Activated CD4-positive, alpha-beta T cell treated with anti-CD3 and anti-CD28 coated beads for 36 hours (primary cell): ENCODE measurements around the gene PTPRK. TPM values are rescaled to one million over a fixed set of nuclear protein-coding genes. Genes with fewer than 3 reads are reported as not detected.

ENCODE experiments used
- ATAC-seq: fragments of 200-7000 bp; cut with Tn5 transposase; one replicate; pipeline ENCODE4 v1.10.0; 2021; ENCODE audit warnings: mild to moderate bottlenecking, moderate library complexity
- CTCF ChIA-PET: fragments of 350-600 bp; sonication (Branson Sonifier 250); formaldehyde crosslinking; loops from one replicate; lab custom pipeline; 2021; ENCODE audit warnings: antibody characterized with exemption; lab: Charles Lee
- POLR2A ChIA-PET: fragments of 350-600 bp; sonication (Branson Sonifier 250); formaldehyde crosslinking; loops from one replicate; lab custom pipeline; 2021; ENCODE audit warnings: antibody characterized with exemption, inconsistent platforms; lab: Charles Lee
- DNase-seq: peaks from one replicate; pipeline ENCODE4 v3.0.0-alpha.2; 2020
- H3K27ac Mint-ChIP-seq: one replicate; pipeline ENCODE4 v1.8.0; 2021; ENCODE audit warnings: mixed read lengths
- H3K27me3 Mint-ChIP-seq: one replicate; pipeline ENCODE4 v1.8.0; 2021; ENCODE audit warnings: mixed read lengths
- H3K36me3 Mint-ChIP-seq: one replicate; pipeline ENCODE4 v1.8.0; 2021; ENCODE audit warnings: low read depth, mixed read lengths
- H3K4me1 Mint-ChIP-seq: one replicate; pipeline ENCODE4 v1.8.0; 2021; ENCODE audit warnings: mixed read lengths
- H3K4me3 Mint-ChIP-seq: one replicate; pipeline ENCODE4 v1.8.0; 2021; ENCODE audit warnings: mild to moderate bottlenecking, moderate library complexity, mixed read lengths
- H3K9me3 Mint-ChIP-seq: one replicate; pipeline ENCODE4 v1.8.0; 2021; ENCODE audit warnings: low read depth, mixed read lengths
- intact Hi-C, 2 experiments: fragments of 100-400 bp; cut with DNase I in 1 of 2; cut with micrococcal nuclease in 1 of 2; formaldehyde crosslinking; loops; one replicate each; pipeline versions ENCODE4 v1.14.2 to v1.15.1; 2022 to 2024; cut with DNase I, micrococcal nuclease
- total RNA-seq, 2 experiments: library from RNA; stranded (reverse); gene quantifications; one replicate each; pipeline ENCODE4 v1.2.3, GENCODE V29; 2021

PTPRK gene
- total RNA-seq, 2 experiments from 2014 or later, result 4.1 to 5.0 TPM

DNA sequence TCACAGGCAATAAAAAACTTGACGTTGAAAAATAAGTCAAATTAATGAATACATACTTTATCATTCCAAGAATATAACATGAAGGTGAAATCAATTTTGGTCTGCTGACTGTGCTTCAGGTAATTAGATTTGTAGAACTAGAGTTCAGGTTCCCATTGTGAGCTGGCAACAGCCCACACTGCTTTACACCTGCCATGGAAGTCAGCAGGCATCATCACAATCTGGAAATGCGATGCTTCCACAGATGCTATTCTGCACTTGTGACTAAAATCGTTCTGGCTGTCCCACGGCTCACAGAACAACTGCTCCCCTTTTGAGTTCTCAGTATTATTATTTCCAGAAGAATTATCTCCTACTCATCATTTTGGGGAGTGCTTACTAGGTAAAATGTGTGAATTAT lies 556.9 kb downstream of the PTPRK start:
- DNase-seq (no peak), ATAC-seq (no peak)
- no peaks in the 10 kb centered on the region for H3K27me3 Mint-ChIP-seq
- no peak overlapping the region for H3K4me3 Mint-ChIP-seq
- H3K36me3 Mint-ChIP-seq, result peaks cover 6% of the 10 kb centered on the region
- intact Hi-C loops, result no loop called here
- POLR2A ChIA-PET, result no interaction called here
- CTCF ChIA-PET, result interaction anchor here (1.2 kb wide), 1 partner anchor 12 kb away, joined by 6 read pairs; no protein-coding TSS in a partner anchor
- no peak overlapping the region for H3K27ac Mint-ChIP-seq
- peaks cover 11% of the 10 kb centered on the region for H3K9me3 Mint-ChIP-seq
- H3K4me1 Mint-ChIP-seq, result peaks cover 13% of the 10 kb centered on the region

DNA sequence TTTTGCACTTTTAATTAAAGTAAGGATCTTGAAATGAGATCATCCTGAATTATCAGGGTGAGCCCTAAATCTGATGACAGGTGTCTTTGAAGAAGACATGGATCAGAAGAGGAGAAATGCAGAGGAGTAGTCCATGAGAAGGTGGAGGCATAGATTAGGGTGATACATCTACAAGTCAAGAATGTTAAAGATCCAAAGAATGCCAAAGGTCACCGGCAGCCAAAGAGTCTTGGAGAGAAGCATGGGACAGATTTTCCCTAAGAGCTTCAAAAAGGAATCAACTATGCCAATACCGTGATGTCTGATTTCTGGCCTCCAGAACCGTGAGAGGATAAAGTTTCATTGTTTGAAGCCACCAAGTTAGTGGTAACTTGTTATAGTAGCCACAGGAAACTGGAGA lies 560.5 kb downstream of the PTPRK start:
- POLR2A ChIA-PET, result no interaction called here
- Mint-ChIP-seq H3K4me1 (peaks cover 7% of the 10 kb centered on the region), H3K27me3 (no peaks in the 10 kb centered on the region), H3K9me3 (peaks cover 3% of the 10 kb centered on the region), H3K27ac (no peak overlapping the region), H3K36me3 (peaks cover 2% of the 10 kb centered on the region), H3K4me3 (no peak overlapping the region)
- intact Hi-C loops, result no loop called here
- CTCF ChIA-PET, result no interaction called here
- DNase-seq, result no peak
- ATAC-seq, result no peak

DNA sequence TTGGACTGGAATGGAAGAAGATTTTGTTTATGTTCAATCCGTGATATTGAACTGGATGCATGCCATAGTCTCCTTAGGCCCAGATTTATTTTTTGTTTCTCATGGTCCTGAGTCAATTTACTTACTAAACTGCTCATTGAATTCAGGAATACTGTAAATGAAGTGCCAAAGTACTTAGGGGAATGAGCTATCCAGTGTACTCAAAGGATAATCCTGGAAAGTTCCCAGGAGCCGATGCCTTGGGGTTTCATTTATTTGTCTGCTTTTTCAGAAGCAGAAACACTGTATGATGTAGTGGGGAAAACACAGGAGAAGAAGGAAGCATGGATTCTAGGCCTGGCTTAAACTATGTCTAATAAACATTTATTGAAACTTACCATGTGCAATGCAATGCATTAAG lies 563.4 kb downstream of the PTPRK start:
- Mint-ChIP-seq H3K4me3 (no peak overlapping the region), H3K27me3 (no peaks in the 10 kb centered on the region), H3K27ac (no peak overlapping the region), H3K36me3 (peaks cover 5% of the 10 kb centered on the region), H3K9me3 (peaks cover 3% of the 10 kb centered on the region), H3K4me1 (peaks cover 27% of the 10 kb centered on the region)
- intact Hi-C loops, result no loop called here
- POLR2A ChIA-PET, result no interaction called here
- CTCF ChIA-PET, result interaction anchor here (1.1 to 2.1 kb wide), 2 partner anchors 12 to 22 kb away, joined by 3 to 5 read pairs; no protein-coding TSS in a partner anchor
- ATAC-seq, result no peak
- DNase-seq, result no peak

DNA sequence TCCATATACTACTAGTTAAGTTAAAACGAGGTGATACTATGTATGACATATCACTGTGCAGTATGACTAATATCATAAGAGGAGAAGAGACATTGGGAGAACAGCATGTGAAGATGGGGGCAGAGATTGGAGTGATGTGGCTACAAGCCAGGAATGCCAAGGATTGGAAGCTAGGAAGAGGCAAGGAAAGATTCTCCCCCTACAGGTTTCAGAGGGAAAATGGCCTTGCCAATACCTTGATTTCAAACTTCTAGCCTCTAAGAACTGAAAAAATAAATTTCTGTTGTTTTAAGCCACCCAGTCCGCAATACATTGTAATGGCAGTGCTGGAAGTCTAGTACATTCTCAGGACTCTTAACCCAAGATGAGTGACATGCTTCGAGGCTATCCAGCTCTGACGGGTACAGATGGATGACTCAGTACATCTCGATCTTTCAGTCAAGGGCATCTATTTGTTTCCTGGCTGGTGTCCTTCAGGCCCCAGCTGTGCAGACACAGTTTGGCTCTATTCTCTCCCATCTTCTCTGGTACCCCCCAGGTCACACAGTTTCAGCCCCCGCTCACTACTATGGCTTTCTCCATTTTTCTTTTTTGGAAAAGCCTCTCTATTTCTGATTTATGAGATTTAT lies 564.0 kb downstream of the PTPRK start:
- CTCF ChIA-PET, result interaction anchor here (1.1 to 2.1 kb wide), 2 partner anchors 13 to 22 kb away, joined by 3 to 5 read pairs; no protein-coding TSS in a partner anchor
- POLR2A ChIA-PET, result no interaction called here
- H3K27ac Mint-ChIP-seq, result no peak overlapping the region
- no peak overlapping the region for H3K4me3 Mint-ChIP-seq
- intact Hi-C loops, result no loop called here
- H3K9me3 Mint-ChIP-seq, result peaks cover 1% of the 10 kb centered on the region
- peaks cover 3% of the 10 kb centered on the region for H3K36me3 Mint-ChIP-seq
- ATAC-seq (no peak), DNase-seq (no peak)
- peaks cover 33% of the 10 kb centered on the region for H3K4me1 Mint-ChIP-seq
- no peaks in the 10 kb centered on the region for H3K27me3 Mint-ChIP-seq

DNA sequence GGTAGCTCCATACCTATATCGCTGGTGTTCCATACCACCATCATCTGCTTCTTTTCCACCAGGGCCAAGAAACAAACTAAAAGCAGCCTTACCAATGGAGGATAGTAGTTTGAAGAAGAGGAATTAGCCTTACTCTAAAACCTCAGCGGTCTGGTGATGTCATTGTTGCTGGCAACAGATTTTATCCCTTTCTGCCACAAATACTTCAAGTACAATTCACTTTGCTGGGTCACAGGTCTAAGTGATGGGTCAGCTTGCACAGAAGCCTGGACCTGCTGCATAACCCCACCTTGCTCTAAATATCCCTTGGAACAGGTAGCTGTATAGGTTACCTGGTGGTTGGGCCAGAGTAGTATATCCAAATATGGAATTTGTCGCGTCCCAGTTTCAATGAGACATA lies 566.3 kb downstream of the PTPRK start:
- Mint-ChIP-seq H3K9me3 (no peaks in the 10 kb centered on the region), H3K4me1 (peaks cover 52% of the 10 kb centered on the region), H3K27ac (no peak overlapping the region), H3K36me3 (peaks cover 3% of the 10 kb centered on the region), H3K27me3 (no peaks in the 10 kb centered on the region), H3K4me3 (no peak overlapping the region)
- intact Hi-C loops, result no loop called here
- ChIA-PET POLR2A (no interaction called here), CTCF (interaction anchor here (0.9 to 2.1 kb wide), 4 partner anchors 14 to 99 kb away, joined by 3 to 11 read pairs (median 4); no protein-coding TSS in a partner anchor)
- DNase-seq, result no peak
- ATAC-seq, result no peak

DNA sequence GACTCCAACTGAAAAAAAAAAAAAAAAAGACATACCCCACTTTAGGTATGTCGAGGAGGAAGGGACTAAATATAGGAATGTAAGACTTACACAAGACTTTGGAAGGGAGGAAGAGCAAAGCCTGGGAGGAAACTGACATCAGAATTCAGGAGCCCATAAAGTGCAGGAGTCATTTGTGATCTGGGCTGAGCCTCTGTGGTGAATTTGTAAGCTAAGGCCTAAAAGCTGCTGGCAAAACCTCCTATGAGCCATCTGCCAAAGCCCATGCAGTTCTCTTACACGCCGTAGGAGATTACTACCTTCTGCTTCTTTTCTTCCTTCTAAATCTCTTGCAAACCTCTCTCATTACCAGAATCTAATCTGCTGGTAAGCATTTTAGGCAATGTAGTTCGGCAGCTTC lies 567.6 kb downstream of the PTPRK start:
- Mint-ChIP-seq H3K4me3 (no peak overlapping the region), H3K36me3 (peaks cover 3% of the 10 kb centered on the region), H3K27me3 (no peaks in the 10 kb centered on the region), H3K27ac (no peak overlapping the region), H3K9me3 (no peaks in the 10 kb centered on the region), H3K4me1 (peaks cover 52% of the 10 kb centered on the region)
- POLR2A ChIA-PET, result no interaction called here
- DNase-seq (no peak), ATAC-seq (no peak)
- intact Hi-C loops, result no loop called here
- CTCF ChIA-PET, result interaction anchor here (0.5 to 0.9 kb wide), 3 partner anchors 94 to 133 kb away, joined by 3 to 5 read pairs (median 3); no protein-coding TSS in a partner anchor

DNA sequence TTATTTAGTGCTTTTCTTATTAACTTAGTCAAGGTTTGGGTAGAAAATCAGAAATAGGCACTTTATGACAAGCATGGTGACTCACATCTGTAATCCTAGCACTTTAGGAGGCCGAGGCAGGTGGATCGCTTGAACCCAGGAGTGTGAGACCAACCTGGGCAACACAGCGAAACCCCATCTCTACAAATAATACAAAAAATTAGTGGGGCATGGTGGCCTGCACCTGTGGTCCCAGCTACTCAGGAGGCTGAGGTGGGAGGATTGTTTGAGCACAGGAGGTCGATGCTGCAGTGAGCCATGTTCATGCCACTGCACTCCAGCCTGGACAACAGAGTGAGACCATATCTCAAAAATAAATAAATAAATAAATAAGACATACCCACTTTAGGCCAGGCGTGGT lies 568.2 kb downstream of the PTPRK start:
- DNase-seq (no peak), ATAC-seq (no peak)
- intact Hi-C loops, result no loop called here
- ChIA-PET CTCF (interaction anchor here (0.5 to 2.1 kb wide), 4 partner anchors 12 to 134 kb away, joined by 3 to 6 read pairs (median 4); no protein-coding TSS in a partner anchor), POLR2A (no interaction called here)
- Mint-ChIP-seq H3K4me1 (peaks cover 52% of the 10 kb centered on the region), H3K4me3 (peak overlapping the region; percentile 2), H3K36me3 (peaks cover 3% of the 10 kb centered on the region), H3K27ac (peak overlapping the region; percentile 44), H3K9me3 (no peaks in the 10 kb centered on the region), H3K27me3 (no peaks in the 10 kb centered on the region)

DNA sequence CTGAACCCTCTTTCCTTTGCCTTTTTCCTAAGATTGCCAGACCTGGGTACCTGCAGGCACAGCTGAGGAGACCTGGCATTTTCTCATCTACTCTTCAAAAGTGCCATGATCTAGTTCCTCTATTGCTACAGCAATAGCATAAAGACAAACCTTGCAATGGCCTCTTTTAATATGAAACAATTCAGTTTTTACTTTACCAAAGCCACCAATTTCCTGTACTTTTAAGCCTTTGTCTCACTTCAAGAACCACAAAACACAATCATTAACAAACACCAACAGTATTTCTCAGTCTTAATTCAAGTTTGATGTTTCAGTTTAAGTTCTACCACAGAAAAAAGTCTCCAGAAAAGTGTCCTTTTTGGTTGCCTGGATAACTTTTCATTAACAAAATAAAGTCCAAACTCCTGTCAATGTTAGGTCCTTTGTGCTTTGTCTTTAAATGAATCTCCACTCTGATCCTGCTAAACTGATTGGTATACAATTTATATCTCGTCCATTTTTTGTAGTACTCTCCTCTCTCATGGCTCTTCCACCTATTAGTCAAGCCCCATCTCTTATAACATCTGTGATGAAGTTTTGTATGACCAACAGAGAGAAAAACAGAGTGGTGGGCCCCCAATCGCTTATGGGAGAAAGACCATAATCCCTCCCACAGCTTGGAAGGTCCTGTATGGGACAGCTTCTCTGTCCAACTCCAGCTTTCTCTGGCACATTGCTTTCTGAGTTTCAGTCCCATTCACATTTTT lies 569.1 kb downstream of the PTPRK start:
- POLR2A ChIA-PET, result no interaction called here
- CTCF ChIA-PET, result interaction anchor here (0.8 to 2.1 kb wide), 4 partner anchors 11 to 41 kb away, joined by 3 to 6 read pairs (median 3); no protein-coding TSS in a partner anchor
- H3K4me3 Mint-ChIP-seq, result peak overlapping the region; percentile 2
- peaks cover 5% of the 10 kb centered on the region for H3K9me3 Mint-ChIP-seq
- H3K4me1 Mint-ChIP-seq, result peaks cover 57% of the 10 kb centered on the region
- no peak for DNase-seq
- H3K36me3 Mint-ChIP-seq, result peaks cover 4% of the 10 kb centered on the region
- intact Hi-C loops, result loop anchor here (1.0 to 2.0 kb wide), 4 partner anchors 17 to 43 kb away; no protein-coding TSS in a partner anchor
- peak overlapping the region; percentile 44 for H3K27ac Mint-ChIP-seq
- H3K27me3 Mint-ChIP-seq, result no peaks in the 10 kb centered on the region
- peak; percentile 68 for ATAC-seq

DNA sequence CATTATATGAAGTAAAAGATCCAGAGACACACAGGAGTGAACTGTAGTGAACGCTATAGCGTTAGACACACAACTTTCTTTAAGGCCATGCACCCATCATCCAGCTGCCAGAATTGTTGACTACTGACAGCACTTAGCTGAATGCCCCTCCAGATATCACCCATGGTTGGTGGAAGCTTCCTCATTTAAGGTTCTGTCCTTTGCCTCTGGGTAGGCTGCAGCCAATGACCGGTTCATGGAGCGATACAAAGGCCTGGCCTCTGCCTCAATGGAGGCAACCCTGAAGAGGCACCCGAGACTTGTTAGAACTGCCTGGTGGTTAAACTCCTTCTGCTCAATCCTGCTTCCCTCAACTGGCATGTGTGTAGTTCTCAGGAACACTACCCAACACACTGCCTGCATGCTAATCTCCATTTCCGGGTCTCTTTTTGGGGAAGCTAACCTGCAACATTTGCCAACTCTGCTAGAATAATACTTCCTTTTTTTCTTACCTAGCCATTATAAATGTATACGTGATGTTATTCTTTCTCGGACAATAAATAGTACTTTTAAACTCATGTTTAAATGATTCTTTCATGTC lies 569.7 kb downstream of the PTPRK start:
- peaks cover 10% of the 10 kb centered on the region for H3K9me3 Mint-ChIP-seq
- ChIA-PET CTCF (interaction anchor here (1.0 to 2.1 kb wide), 3 partner anchors 10 to 17 kb away, joined by 3 to 6 read pairs (median 3); no protein-coding TSS in a partner anchor), POLR2A (no interaction called here)
- no peaks in the 10 kb centered on the region for H3K27me3 Mint-ChIP-seq
- H3K4me1 Mint-ChIP-seq, result peaks cover 64% of the 10 kb centered on the region
- H3K4me3 Mint-ChIP-seq, result peak overlapping the region; percentile 2
- no peak for ATAC-seq
- intact Hi-C loops, result loop anchor here (1.0 to 2.0 kb wide), 4 partner anchors 16 to 42 kb away; no protein-coding TSS in a partner anchor
- H3K36me3 Mint-ChIP-seq, result peaks cover 7% of the 10 kb centered on the region
- H3K27ac Mint-ChIP-seq, result peak overlapping the region; percentile 44
- DNase-seq, result no peak

DNA sequence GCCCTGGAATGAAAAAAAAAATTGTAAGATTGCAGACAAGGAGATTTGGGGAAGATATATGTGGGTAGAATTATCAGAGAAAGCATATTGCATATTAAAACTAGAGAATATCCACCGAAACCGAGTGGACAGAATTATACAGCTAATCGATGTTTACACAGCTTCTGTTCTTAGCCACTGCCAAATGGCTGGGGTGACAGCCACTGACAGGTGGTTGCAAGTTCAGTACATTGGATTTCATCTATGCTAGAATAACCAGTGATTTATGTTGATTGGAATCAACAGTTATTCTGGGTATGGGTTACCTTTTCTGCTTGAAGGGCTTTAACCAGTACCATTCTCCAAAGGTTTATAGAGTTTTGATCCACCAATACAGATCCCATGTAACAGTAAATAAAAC lies 571.1 kb downstream of the PTPRK start:
- CTCF ChIA-PET, result interaction anchor here (0.9 to 1.2 kb wide), 2 partner anchors 8 to 50 kb away, joined by 3 read pairs; no protein-coding TSS in a partner anchor
- H3K4me3 Mint-ChIP-seq, result no peak overlapping the region
- ATAC-seq (no peak), DNase-seq (no peak)
- intact Hi-C loops, result no loop called here
- POLR2A ChIA-PET, result no interaction called here
- peaks cover 54% of the 10 kb centered on the region for H3K4me1 Mint-ChIP-seq
- H3K36me3 Mint-ChIP-seq, result peaks cover 3% of the 10 kb centered on the region
- H3K9me3 Mint-ChIP-seq, result peaks cover 10% of the 10 kb centered on the region
- H3K27ac Mint-ChIP-seq, result no peak overlapping the region
- no peaks in the 10 kb centered on the region for H3K27me3 Mint-ChIP-seq

DNA sequence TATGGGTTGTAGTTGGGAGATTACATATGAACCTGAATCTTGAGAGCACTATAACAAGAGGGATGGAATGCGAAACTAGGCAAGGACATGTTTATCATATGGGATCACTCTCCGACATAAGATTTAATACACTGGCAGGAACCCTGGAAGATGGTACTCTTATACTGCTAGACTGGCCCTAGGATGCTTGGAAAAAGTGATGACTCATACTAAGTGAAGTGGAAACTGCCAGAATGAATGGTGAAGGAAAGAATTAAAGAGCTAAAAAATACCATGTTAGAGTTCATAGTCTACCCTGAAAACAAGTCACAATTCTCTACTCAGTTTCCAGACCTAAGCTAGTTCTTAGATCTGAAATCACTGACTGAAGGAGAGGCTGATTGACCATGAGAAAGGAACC lies 574.0 kb downstream of the PTPRK start:
- ATAC-seq (peak; percentile 8), DNase-seq (no peak)
- Mint-ChIP-seq H3K4me1 (peaks cover 35% of the 10 kb centered on the region), H3K4me3 (no peak overlapping the region), H3K36me3 (peaks cover 3% of the 10 kb centered on the region), H3K27ac (no peak overlapping the region), H3K27me3 (no peaks in the 10 kb centered on the region), H3K9me3 (peaks cover 10% of the 10 kb centered on the region)
- ChIA-PET CTCF (no interaction called here), POLR2A (no interaction called here)
- intact Hi-C loops, result no loop called here
